GM19025 (cell line): ENCODE data around the gene CA10.

Experiments
- ATAC-seq: cut with Tn5 transposase; IDR thresholded peaks from one replicate; pipeline ENCODE4 v1.9.1; 2021; ENCODE audit warnings: mild to moderate bottlenecking, low read depth, moderate library complexity; ENCODE audit not compliant: unreplicated experiment

CA10 gene

GRCh38 chr17:51793686-51794085 is 364.8 kb downstream of the CA10 start:
- ATAC-seq = no peak

GRCh38 chr17:51778842-51779241 is 379.7 kb downstream of the CA10 start:
- ATAC-seq = no peak

GRCh38 chr17:51770027-51770759 is 388.3 kb downstream of the CA10 start:
- no peak for ATAC-seq

GRCh38 chr17:51769231-51769630 is 389.3 kb downstream of the CA10 start:
- no peak for ATAC-seq

- ATAC-seq = no peak
These were observed 389.8 kb downstream of the CA10 start for GRCh38 chr17:51768706-51769105.

- no peak for ATAC-seq
These were observed 391.2 kb downstream of the CA10 start for GRCh38 chr17:51767287-51767686.

- no peak for ATAC-seq
These were observed 393.0 kb downstream of the CA10 start for GRCh38 chr17:51765282-51766135.

- ATAC-seq = no peak
These were observed 394.0 kb downstream of the CA10 start for GRCh38 chr17:51764387-51764971.

GRCh38 chr17:51763058-51763457 is 395.5 kb downstream of the CA10 start:
- no peak for ATAC-seq

- ATAC-seq = no peak
These were observed 397.4 kb downstream of the CA10 start for GRCh38 chr17:51761105-51761504.

- ATAC-seq = no peak
These were observed 399.3 kb downstream of the CA10 start for GRCh38 chr17:51759260-51759659.

GRCh38 chr17:51751072-51751471 is 407.4 kb downstream of the CA10 start:
- no peak for ATAC-seq

GRCh38 chr17:51748749-51749604 is 409.5 kb downstream of the CA10 start:
- ATAC-seq = no peak

- ATAC-seq = no peak
These were observed 412.1 kb downstream of the CA10 start for GRCh38 chr17:51746421-51746820.

- no peak for ATAC-seq
These were observed 412.5 kb downstream of the CA10 start for GRCh38 chr17:51745993-51746392.

- ATAC-seq = no peak
These were observed 415.0 kb downstream of the CA10 start for GRCh38 chr17:51743477-51743876.

- ATAC-seq = no peak
These were observed 415.9 kb downstream of the CA10 start for GRCh38 chr17:51742571-51742970.

GRCh38 chr17:51741458-51741857 is 417.1 kb downstream of the CA10 start:
- no peak for ATAC-seq

- ATAC-seq = no peak
These were observed 418.0 kb downstream of the CA10 start for GRCh38 chr17:51740531-51740930.

GRCh38 chr17:51739245-51739886 is 419.1 kb downstream of the CA10 start:
- ATAC-seq = no peak
